Activated naive CD4-positive, alpha-beta T cell treated with anti-CD3 and anti-CD28 coated beads for 36 hours (primary cell): ENCODE results near the gene IQCF2. TPM values are rescaled to one million over a fixed set of nuclear protein-coding genes. Genes with fewer than 3 reads are reported as not detected.

Experiments used
- CTCF ChIA-PET: fragments of 350-600 bp; sonication (Branson Sonifier 250); formaldehyde crosslinking; loops from one replicate; lab custom pipeline; 2021; ENCODE audit warnings: antibody characterized with exemption; lab: Charles Lee
- DNase-seq: peaks from one replicate; pipeline ENCODE4 v3.0.0-alpha.2; 2020
- H3K27ac Mint-ChIP-seq: one replicate; pipeline ENCODE4 v1.8.0; 2021; ENCODE audit warnings: mild to moderate bottlenecking, mixed read lengths
- H3K27me3 Mint-ChIP-seq: one replicate; pipeline ENCODE4 v1.8.0; 2021; ENCODE audit warnings: low read depth, mixed read lengths
- H3K36me3 Mint-ChIP-seq: one replicate; pipeline ENCODE4 v1.8.0; 2021; ENCODE audit warnings: low read depth, mixed read lengths
- H3K4me1 Mint-ChIP-seq: one replicate; pipeline ENCODE4 v1.8.0; 2021; ENCODE audit warnings: low read depth, mixed read lengths
- H3K4me3 Mint-ChIP-seq: one replicate; pipeline ENCODE4 v1.8.0; 2021; ENCODE audit warnings: mild to moderate bottlenecking, moderate library complexity, mixed read lengths
- H3K9me3 Mint-ChIP-seq: one replicate; pipeline ENCODE4 v1.8.0; 2021; ENCODE audit warnings: mixed read lengths
- intact Hi-C: fragments of 100-400 bp; cut with micrococcal nuclease; formaldehyde crosslinking; loops from one replicate; pipeline ENCODE4 v1.15.1; 2023
- total RNA-seq, 2 experiments: library from RNA; stranded (reverse); gene quantifications; one replicate each; pipeline ENCODE4 v1.2.3, GENCODE V29; 2021

Gene IQCF2
- total RNA-seq, result not detected

- Mint-ChIP-seq H3K36me3 (no peaks in the 10 kb centered on the region), H3K27me3 (peaks cover 2% of the 10 kb centered on the region), H3K9me3 (no peaks in the 10 kb centered on the region), H3K27ac (no peak within 1 kb of the TSS), H3K4me1 (no peaks in the 10 kb centered on the region), H3K4me3 (no peak within 1 kb of the TSS)
- no peak for DNase-seq
- CTCF ChIA-PET, result interaction anchor here (1.2 kb wide), 1 partner anchor 9 kb away, joined by 3 read pairs; no protein-coding TSS in a partner anchor
- intact Hi-C loops, result no loop called here
Observed at GRCh38 chr3:51860703-51861665, at the start of gene IQCF2. Gene IQCF2, plus strand, starts transcription at chr3:51861615. Its CDS starts 52 bp downstream, at chr3:51861667.

GRCh38 chr3:51813539-51813938, 47.9 kb upstream of the IQCF2 start:
- no peak for DNase-seq
- intact Hi-C loops, result no loop called here
- H3K4me3 Mint-ChIP-seq, result no peak overlapping the region
- no peak overlapping the region for H3K27ac Mint-ChIP-seq
- CTCF ChIA-PET, result no interaction called here
- H3K36me3 Mint-ChIP-seq, result no peaks in the 10 kb centered on the region
- peaks cover 6% of the 10 kb centered on the region for H3K27me3 Mint-ChIP-seq
- H3K4me1 Mint-ChIP-seq, result no peaks in the 10 kb centered on the region
- no peaks in the 10 kb centered on the region for H3K9me3 Mint-ChIP-seq

- no peaks in the 10 kb centered on the region for H3K36me3 Mint-ChIP-seq
- no peak overlapping the region for H3K4me3 Mint-ChIP-seq
- no peaks in the 10 kb centered on the region for H3K9me3 Mint-ChIP-seq
- H3K4me1 Mint-ChIP-seq, result no peaks in the 10 kb centered on the region
- CTCF ChIA-PET, result no interaction called here
- intact Hi-C loops, result no loop called here
- DNase-seq, result no peak
- no peak overlapping the region for H3K27ac Mint-ChIP-seq
- H3K27me3 Mint-ChIP-seq, result peaks cover 8% of the 10 kb centered on the region
Observed at GRCh38 chr3:51814034-51814433, 47.4 kb upstream of the IQCF2 start.

GRCh38 chr3:51815614-51816013, 45.8 kb upstream of the IQCF2 start:
- H3K27me3 Mint-ChIP-seq, result peaks cover 11% of the 10 kb centered on the region
- CTCF ChIA-PET, result no interaction called here
- no peaks in the 10 kb centered on the region for H3K9me3 Mint-ChIP-seq
- no peaks in the 10 kb centered on the region for H3K36me3 Mint-ChIP-seq
- intact Hi-C loops, result no loop called here
- H3K27ac Mint-ChIP-seq, result no peak overlapping the region
- DNase-seq, result no peak
- no peak overlapping the region for H3K4me3 Mint-ChIP-seq
- no peaks in the 10 kb centered on the region for H3K4me1 Mint-ChIP-seq

DNA sequence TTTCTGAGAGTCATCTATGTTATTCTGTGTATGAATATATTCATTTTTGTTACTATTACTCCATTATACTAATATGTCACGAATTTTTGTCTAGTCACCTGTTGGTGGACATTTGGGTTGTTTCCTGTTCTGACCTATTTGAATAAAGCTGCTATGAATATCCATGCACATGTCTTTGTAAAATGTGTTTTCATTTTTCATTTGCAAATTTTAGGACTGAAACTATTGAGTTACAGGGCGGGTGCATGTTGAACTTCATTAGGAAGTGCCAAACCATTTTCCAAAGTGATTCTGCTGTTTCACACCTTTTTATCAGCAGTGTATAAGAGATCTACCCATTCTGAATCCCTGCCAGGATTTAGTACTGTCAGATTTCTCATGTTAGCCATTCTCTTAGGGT, 44.7 kb upstream of the IQCF2 start:
- no peak for DNase-seq
- intact Hi-C loops, result no loop called here
- no peaks in the 10 kb centered on the region for H3K4me1 Mint-ChIP-seq
- H3K27me3 Mint-ChIP-seq, result peaks cover 15% of the 10 kb centered on the region
- CTCF ChIA-PET, result no interaction called here
- H3K4me3 Mint-ChIP-seq, result no peak overlapping the region
- peaks cover 2% of the 10 kb centered on the region for H3K36me3 Mint-ChIP-seq
- H3K9me3 Mint-ChIP-seq, result peaks cover 5% of the 10 kb centered on the region
- no peak overlapping the region for H3K27ac Mint-ChIP-seq

- no peak for DNase-seq
- peaks cover 6% of the 10 kb centered on the region for H3K9me3 Mint-ChIP-seq
- peaks cover 16% of the 10 kb centered on the region for H3K27me3 Mint-ChIP-seq
Observed at GRCh38 chr3:51817375-51817774, 44.0 kb upstream of the IQCF2 start.

GRCh38 chr3:51819151-51819550, 42.3 kb upstream of the IQCF2 start:
- intact Hi-C loops, result no loop called here
- Mint-ChIP-seq H3K27ac (no peak overlapping the region), H3K27me3 (peaks cover 17% of the 10 kb centered on the region), H3K4me3 (no peak overlapping the region), H3K9me3 (peaks cover 6% of the 10 kb centered on the region), H3K4me1 (no peaks in the 10 kb centered on the region), H3K36me3 (peaks cover 2% of the 10 kb centered on the region)
- CTCF ChIA-PET, result interaction anchor here (0.6 to 2.5 kb wide), 6 partner anchors 9 to 329 kb away, joined by 3 to 5 read pairs (median 4); no protein-coding TSS in a partner anchor
- DNase-seq, result no peak

More at GRCh38 chr3:51817375-51817774, 44.0 kb upstream of the IQCF2 start:
- Mint-ChIP-seq H3K4me1 (no peaks in the 10 kb centered on the region), H3K36me3 (peaks cover 2% of the 10 kb centered on the region), H3K4me3 (no peak overlapping the region), H3K27ac (no peak overlapping the region)
- CTCF ChIA-PET, result no interaction called here
- intact Hi-C loops, result no loop called here

DNA sequence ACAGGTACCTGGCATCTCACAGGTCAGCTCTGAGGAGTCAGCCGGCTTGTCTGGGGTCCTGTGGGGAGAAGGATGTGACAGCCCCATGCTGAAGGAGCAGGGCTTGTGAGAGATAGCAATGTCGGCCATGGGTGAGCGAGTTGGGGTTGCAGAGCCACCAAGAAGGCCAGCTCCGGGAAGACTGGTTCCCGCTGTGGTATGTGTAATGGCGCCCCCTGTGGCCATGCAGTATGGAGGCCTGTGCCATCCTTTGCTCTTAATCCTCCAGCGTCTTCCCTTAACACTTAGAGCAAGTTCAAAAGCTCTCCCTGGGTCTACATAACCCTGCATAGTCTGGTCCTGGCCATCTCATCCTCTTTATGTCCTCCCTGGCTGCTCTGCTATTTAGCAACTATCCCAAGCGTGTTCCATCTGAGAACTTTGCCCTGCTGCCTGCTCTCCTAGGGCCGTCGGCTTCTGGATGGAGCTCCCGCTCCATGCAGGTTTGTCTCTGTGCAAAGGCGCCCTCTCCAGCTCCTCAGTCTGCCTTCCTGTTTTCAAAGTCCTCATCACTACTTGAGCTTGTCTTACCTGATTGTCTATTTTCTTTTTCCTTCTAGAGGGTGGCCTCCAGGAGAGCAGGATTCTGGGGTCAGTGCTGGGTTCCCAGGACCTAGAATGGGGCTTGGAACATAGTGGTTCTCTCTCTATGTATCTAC, 41.6 kb upstream of the IQCF2 start:
- Mint-ChIP-seq H3K9me3 (peaks cover 6% of the 10 kb centered on the region), H3K36me3 (peaks cover 2% of the 10 kb centered on the region), H3K27ac (no peak overlapping the region), H3K27me3 (peaks cover 18% of the 10 kb centered on the region), H3K4me3 (no peak overlapping the region), H3K4me1 (no peaks in the 10 kb centered on the region)
- intact Hi-C loops, result no loop called here
- peak; percentile 32 for DNase-seq
- CTCF ChIA-PET, result interaction anchor here (0.7 to 2.5 kb wide), 8 partner anchors 8 to 130 kb away, joined by 3 to 5 read pairs (median 4); no protein-coding TSS in a partner anchor

GRCh38 chr3:51828297-51828696, 33.1 kb upstream of the IQCF2 start:
- peaks cover 11% of the 10 kb centered on the region for H3K9me3 Mint-ChIP-seq
- intact Hi-C loops, result no loop called here
- H3K4me3 Mint-ChIP-seq, result no peak overlapping the region
- CTCF ChIA-PET, result interaction anchor here (1.6 kb wide), 1 partner anchor 9 kb away, joined by 5 read pairs; no protein-coding TSS in a partner anchor
- no peak for DNase-seq
- no peaks in the 10 kb centered on the region for H3K36me3 Mint-ChIP-seq
- peaks cover 7% of the 10 kb centered on the region for H3K27me3 Mint-ChIP-seq
- no peak overlapping the region for H3K27ac Mint-ChIP-seq
- no peaks in the 10 kb centered on the region for H3K4me1 Mint-ChIP-seq

GRCh38 chr3:51830345-51830744, 31.1 kb upstream of the IQCF2 start:
- intact Hi-C loops, result no loop called here

GRCh38 chr3:51830836-51831385, 30.5 kb upstream of the IQCF2 start:
- no peak overlapping the region for H3K27ac Mint-ChIP-seq
- peaks cover 12% of the 10 kb centered on the region for H3K27me3 Mint-ChIP-seq
- H3K9me3 Mint-ChIP-seq, result peaks cover 11% of the 10 kb centered on the region
- H3K4me3 Mint-ChIP-seq, result no peak overlapping the region
- intact Hi-C loops, result no loop called here
- no peaks in the 10 kb centered on the region for H3K4me1 Mint-ChIP-seq
- no peak for DNase-seq
- CTCF ChIA-PET, result no interaction called here
- H3K36me3 Mint-ChIP-seq, result no peaks in the 10 kb centered on the region

More at GRCh38 chr3:51830345-51830744, 31.1 kb upstream of the IQCF2 start:
- Mint-ChIP-seq H3K36me3 (no peaks in the 10 kb centered on the region), H3K27ac (no peak overlapping the region), H3K9me3 (peaks cover 11% of the 10 kb centered on the region), H3K4me1 (no peaks in the 10 kb centered on the region), H3K4me3 (no peak overlapping the region), H3K27me3 (peaks cover 14% of the 10 kb centered on the region)
- CTCF ChIA-PET, result no interaction called here
- no peak for DNase-seq

DNA sequence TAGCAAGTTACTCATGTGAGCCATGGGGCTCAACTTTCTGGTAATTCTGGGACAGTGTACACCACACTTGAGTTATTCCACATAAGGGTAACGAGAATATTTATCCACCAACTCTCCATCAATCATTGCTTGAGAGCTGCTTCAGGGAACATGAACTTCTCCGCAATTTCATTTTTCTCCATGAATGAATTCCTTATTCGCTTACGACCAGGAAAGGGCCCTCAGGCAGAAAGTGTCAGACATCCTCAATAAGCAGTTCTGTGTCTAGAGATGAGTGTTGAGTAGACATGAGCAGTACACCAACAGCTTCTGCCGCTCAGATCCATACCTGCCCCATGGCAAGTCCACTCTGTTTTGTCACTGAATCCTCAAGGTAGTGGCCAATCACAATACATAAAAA, 24.8 kb upstream of the IQCF2 start:
- Mint-ChIP-seq H3K4me3 (no peak overlapping the region), H3K27me3 (peaks cover 14% of the 10 kb centered on the region), H3K27ac (no peak overlapping the region), H3K4me1 (no peaks in the 10 kb centered on the region), H3K36me3 (no peaks in the 10 kb centered on the region), H3K9me3 (no peaks in the 10 kb centered on the region)
- intact Hi-C loops, result no loop called here
- CTCF ChIA-PET, result interaction anchor here (1.3 kb wide), 1 partner anchor 117 kb away, joined by 4 read pairs; no protein-coding TSS in a partner anchor
- DNase-seq, result no peak
